DMS153 treated with DMSO at 0.1 percent for 48 hours (cell line): Measurements from ENCODE around the gene MAIP1.

Experiments used
- DNase-seq: peaks from one replicate; lab custom pipeline; 2025; ENCODE audit not compliant: unreplicated experiment; lab: John Stamatoyannopoulos, UW

The MAIP1 gene

GRCh38 chr2:199988151-199988550 lies 32.8 kb downstream of the MAIP1 start:
- DNase-seq: no peak

- no peak for DNase-seq
Measured at GRCh38 chr2:199989822-199990221, 34.4 kb downstream of the MAIP1 start.

- no peak for DNase-seq
Measured at GRCh38 chr2:199991691-199992090, 36.3 kb downstream of the MAIP1 start.

- no peak for DNase-seq
Measured at GRCh38 chr2:199992296-199992695, 36.9 kb downstream of the MAIP1 start.

GRCh38 chr2:199994371-199994770 lies 39.0 kb downstream of the MAIP1 start:
- no peak for DNase-seq

GRCh38 chr2:199994896-199995295 lies 39.5 kb downstream of the MAIP1 start:
- DNase-seq: no peak

GRCh38 chr2:199997296-199997695 lies 41.9 kb downstream of the MAIP1 start:
- no peak for DNase-seq

GRCh38 chr2:199999166-199999565 lies 43.8 kb downstream of the MAIP1 start:
- no peak for DNase-seq

GRCh38 chr2:200000444-200001163 lies 45.2 kb downstream of the MAIP1 start:
- DNase-seq: no peak

- DNase-seq: no peak
Measured at GRCh38 chr2:200003444-200003843, 48.1 kb downstream of the MAIP1 start.

- DNase-seq: no peak
Measured at GRCh38 chr2:200005675-200006074, 50.3 kb downstream of the MAIP1 start.

- DNase-seq: no peak
Measured at GRCh38 chr2:200007306-200007705, 51.9 kb downstream of the MAIP1 start.

GRCh38 chr2:200012401-200012800 lies 57.0 kb downstream of the MAIP1 start:
- DNase-seq: no peak
